OCI-LY3 (cell line): ENCODE data around the gene TRMT1.
A peak's percentile ranks its signal among the peaks of the same experiment; 100 is the strongest.

Experiments used
- H2AFZ ChIP-seq: fragments of 200-600, 300-600 bp; shearing (Covaris generic); 2 replicates; pipeline ENCODE4 v1.6.0; 2014; ENCODE audit warnings: antibody characterized with exemption, low read depth, low read length
- H3K27ac ChIP-seq: fragments of 200-600, 300-600 bp; sonication (generic); 2 replicates; pipeline ENCODE4 v1.5.1; 2014; ENCODE audit warnings: mild to moderate bottlenecking, low read length, moderate library complexity, mixed read lengths
- H3K27me3 ChIP-seq: fragments of 200-600, 300-600 bp; sonication (generic); 2 replicates; pipeline ENCODE4 v1.6.1; 2014; ENCODE audit warnings: low read depth, low read length, mixed read lengths
- H3K36me3 ChIP-seq: fragments of 200-600, 300-600 bp; sonication (generic); replicated peaks from 2 replicates; pipeline ENCODE3; 2014; ENCODE audit warnings: low read depth, low read length, mixed read lengths
- H3K4me1 ChIP-seq: fragments of 300-600, 200-600 bp; sonication (generic); 2 replicates; pipeline ENCODE4 v1.6.1; 2014; ENCODE audit warnings: low read length, mixed read lengths
- H3K4me2 ChIP-seq: fragments of 200-600, 300-600 bp; sonication (generic); 2 replicates; pipeline ENCODE4 v1.6.1; 2014; ENCODE audit warnings: low read length, mixed read lengths
- H3K4me3 ChIP-seq: fragments of 300-600, 200-600 bp; sonication (generic); 2 replicates; pipeline ENCODE4 v1.5.1; 2014; ENCODE audit warnings: antibody characterized with exemption, mild to moderate bottlenecking, low read length, moderate library complexity
- H3K79me2 ChIP-seq: fragments of 300-600, 200-600 bp; shearing (Covaris generic); 2 replicates; pipeline ENCODE4 v1.6.1; 2014; ENCODE audit warnings: mild to moderate bottlenecking, low read length, mixed read lengths
- H3K9ac ChIP-seq: fragments of 300-600, 200-600 bp; shearing (Covaris generic); 2 replicates; pipeline ENCODE4 v1.6.0; 2014; ENCODE audit warnings: mild to moderate bottlenecking, low read length, moderate library complexity
- H3K9me3 ChIP-seq: fragments of 200-600, 300-600 bp; shearing (Covaris generic); 2 replicates; pipeline ENCODE4 v1.6.1; 2014; ENCODE audit warnings: low read length, mixed read lengths; ENCODE audit not compliant: insufficient read depth
- H4K20me1 ChIP-seq: fragments of 200-600, 300-600 bp; sonication (generic); 2 replicates; pipeline ENCODE4 v1.6.1; 2016; ENCODE audit warnings: low read length, mixed read lengths; ENCODE audit not compliant: insufficient read depth
- EZH2phosphoT487 ChIP-seq: fragments of 200-600 bp; shearing (Covaris generic); IDR thresholded peaks from 2 replicates; pipeline ENCODE4 v1.6.1; 2018; ENCODE audit warnings: antibody characterized with exemption, mixed run types, low read depth
- TF ChIP-seq, protein P1 (sequence below): fragments of 200-600, 300-600 bp; sonication (generic); IDR thresholded peaks from 2 replicates; pipeline ENCODE4 v1.5.1; 2014; ENCODE audit warnings: antibody characterized with exemption, low read length, low read depth

TRMT1 gene

DNA sequence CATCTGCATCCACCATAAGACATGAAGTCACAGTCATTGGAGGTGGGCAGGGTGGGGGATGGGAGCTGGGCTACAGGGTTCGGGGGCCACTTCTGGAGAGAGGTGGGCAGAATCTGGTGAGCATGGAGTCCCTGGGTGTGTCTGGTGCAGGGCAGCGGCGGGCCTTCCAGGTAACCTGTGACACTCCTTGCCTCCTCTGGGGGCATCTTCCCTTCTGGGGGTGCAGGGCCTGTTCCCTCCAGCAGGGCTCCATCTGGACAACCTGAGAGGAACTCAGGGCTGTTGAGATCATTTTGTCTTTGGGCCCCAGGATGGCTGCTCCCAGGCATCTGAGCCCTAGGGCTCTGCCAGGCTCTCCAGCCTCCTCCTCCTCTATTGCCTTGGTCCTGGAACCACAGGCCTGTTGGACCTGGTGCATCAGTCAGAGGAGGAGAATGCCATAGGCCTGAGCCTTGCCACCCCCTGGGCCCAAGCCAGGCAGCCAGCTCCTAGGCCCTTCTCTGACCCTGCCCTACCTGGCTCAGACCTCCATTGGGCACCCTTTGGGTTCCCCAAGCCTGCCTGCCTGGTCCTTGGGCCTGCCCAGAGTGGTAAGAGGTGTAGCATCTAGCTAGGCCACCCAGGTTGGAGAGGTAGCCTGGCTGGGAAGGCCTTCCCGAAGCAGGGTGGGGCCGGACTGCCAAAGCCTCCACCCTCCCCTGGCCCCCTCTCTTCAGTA is 27.2 kb downstream of the TRMT1 start:
- no peaks in the 10 kb centered on the region for H3K9me3 ChIP-seq
- TF ChIP-seq, protein P1, sequence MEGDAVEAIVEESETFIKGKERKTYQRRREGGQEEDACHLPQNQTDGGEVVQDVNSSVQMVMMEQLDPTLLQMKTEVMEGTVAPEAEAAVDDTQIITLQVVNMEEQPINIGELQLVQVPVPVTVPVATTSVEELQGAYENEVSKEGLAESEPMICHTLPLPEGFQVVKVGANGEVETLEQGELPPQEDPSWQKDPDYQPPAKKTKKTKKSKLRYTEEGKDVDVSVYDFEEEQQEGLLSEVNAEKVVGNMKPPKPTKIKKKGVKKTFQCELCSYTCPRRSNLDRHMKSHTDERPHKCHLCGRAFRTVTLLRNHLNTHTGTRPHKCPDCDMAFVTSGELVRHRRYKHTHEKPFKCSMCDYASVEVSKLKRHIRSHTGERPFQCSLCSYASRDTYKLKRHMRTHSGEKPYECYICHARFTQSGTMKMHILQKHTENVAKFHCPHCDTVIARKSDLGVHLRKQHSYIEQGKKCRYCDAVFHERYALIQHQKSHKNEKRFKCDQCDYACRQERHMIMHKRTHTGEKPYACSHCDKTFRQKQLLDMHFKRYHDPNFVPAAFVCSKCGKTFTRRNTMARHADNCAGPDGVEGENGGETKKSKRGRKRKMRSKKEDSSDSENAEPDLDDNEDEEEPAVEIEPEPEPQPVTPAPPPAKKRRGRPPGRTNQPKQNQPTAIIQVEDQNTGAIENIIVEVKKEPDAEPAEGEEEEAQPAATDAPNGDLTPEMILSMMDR = peak; percentile 30
- TF ChIP-seq EZH2phosphoT487 = no peak
- no peaks in the 10 kb centered on the region for H3K36me3 ChIP-seq
- H4K20me1 ChIP-seq = no peaks in the 10 kb centered on the region
- no peaks in the 10 kb centered on the region for H3K79me2 ChIP-seq
- no peak overlapping the region for H2AFZ ChIP-seq
- no peak overlapping the region for H3K4me3 ChIP-seq
- no peaks in the 10 kb centered on the region for H3K27me3 ChIP-seq
- H3K9ac ChIP-seq = no peak overlapping the region
- peaks cover 5% of the 10 kb centered on the region for H3K4me1 ChIP-seq
- no peak overlapping the region for H3K4me2 ChIP-seq
- no peak overlapping the region for H3K27ac ChIP-seq

DNA sequence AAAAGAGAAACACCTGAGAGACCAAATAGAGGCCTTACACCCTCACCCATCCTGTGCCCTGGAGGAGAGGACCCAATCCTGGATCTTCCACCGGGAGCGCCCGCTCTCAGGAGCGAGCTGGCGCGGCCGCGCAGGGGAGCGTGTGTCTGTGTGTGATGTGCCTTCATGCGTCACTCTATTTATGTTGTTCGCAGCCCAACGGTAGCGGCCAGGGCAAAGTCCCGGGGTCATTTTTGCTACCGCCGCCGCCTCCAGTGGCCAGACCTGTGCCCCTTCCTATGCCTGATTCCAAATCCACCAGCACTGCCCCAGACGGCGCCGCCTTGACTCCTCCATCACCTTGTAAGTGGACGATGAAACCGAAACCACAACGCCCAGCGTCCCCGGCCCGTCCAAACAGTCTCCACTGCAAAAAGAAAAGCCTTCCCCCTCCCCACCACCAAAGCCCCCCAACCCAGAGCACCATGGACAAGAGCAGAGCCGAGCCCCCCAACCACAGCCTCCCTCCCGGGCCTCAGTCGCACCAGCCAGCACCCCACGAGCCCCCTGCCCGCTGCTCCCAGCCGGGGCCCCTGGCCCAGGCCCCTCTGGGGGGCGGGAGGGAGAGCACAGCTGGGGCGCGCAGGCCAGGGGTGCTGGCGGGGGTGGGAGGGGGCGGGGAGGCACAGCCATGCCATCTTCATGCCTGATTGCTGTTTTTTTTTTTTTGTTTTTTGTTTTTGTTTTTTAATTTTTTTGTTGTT is 28.6 kb downstream of the TRMT1 start:
- no peak overlapping the region for H3K9ac ChIP-seq
- no peak overlapping the region for H3K4me2 ChIP-seq
- H4K20me1 ChIP-seq = no peaks in the 10 kb centered on the region
- TF ChIP-seq EZH2phosphoT487 = no peak
- TF ChIP-seq, protein P1 = no peak
- H3K4me1 ChIP-seq = no peaks in the 10 kb centered on the region
- no peaks in the 10 kb centered on the region for H3K27me3 ChIP-seq
- no peaks in the 10 kb centered on the region for H3K9me3 ChIP-seq
- no peaks in the 10 kb centered on the region for H3K36me3 ChIP-seq
- no peak overlapping the region for H3K4me3 ChIP-seq
- H3K79me2 ChIP-seq = no peaks in the 10 kb centered on the region
- no peak overlapping the region for H3K27ac ChIP-seq
- H2AFZ ChIP-seq = no peak overlapping the region

DNA sequence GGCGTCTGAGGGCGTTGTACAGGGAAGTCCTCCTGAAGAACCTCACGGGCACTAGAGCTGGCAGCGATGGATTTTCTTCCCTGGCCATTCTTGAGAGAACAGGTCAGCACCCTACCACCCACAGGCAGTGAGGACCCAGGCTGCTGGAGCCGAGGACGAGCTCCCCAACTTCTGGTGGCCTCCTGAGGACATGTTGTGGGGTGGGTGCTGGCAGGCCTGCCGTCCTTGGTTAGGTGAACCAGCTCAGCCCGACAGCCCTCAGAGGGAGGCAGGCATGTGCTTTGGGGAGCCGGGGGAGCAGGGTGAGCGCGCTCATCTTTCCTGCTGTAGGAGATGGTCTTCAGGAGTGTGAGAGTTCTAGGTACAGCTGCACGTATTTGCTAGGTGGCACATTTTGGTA is 29.2 kb downstream of the TRMT1 start:
- H3K27ac ChIP-seq = no peak overlapping the region
- no peak for TF ChIP-seq EZH2phosphoT487
- TF ChIP-seq, protein P1 = no peak

DNA sequence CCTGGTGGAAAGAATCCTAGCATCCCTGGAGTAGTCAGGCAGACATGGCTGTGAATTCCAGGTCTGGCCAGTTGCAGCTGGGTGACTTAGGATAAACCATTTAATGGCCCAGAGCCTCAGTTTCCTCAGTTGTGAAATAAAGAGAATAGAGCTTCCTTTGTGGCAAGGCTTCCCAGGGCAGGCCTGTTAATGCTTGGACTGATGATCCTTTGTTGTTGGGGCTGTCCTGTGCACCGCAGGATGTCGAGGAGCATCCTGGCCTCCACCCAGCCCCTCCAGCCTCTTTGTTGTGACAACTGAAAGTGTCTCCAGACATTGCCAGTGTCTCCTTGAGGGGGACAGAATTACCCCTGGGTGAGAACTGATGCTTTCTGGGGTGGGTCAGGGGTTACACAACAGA is 30.2 kb downstream of the TRMT1 start:
- H3K4me1 ChIP-seq = no peaks in the 10 kb centered on the region
- H3K9me3 ChIP-seq = no peaks in the 10 kb centered on the region
- H3K27me3 ChIP-seq = no peaks in the 10 kb centered on the region
- no peak for TF ChIP-seq EZH2phosphoT487
- TF ChIP-seq, protein P1 = no peak
- H3K4me3 ChIP-seq = no peak overlapping the region
- H3K27ac ChIP-seq = no peak overlapping the region
- no peaks in the 10 kb centered on the region for H3K36me3 ChIP-seq
- H3K9ac ChIP-seq = no peak overlapping the region
- H2AFZ ChIP-seq = no peak overlapping the region
- no peak overlapping the region for H3K4me2 ChIP-seq
- H3K79me2 ChIP-seq = no peaks in the 10 kb centered on the region
- H4K20me1 ChIP-seq = no peaks in the 10 kb centered on the region

More for the DNA sequence above, 29.2 kb downstream of the TRMT1 start:
- H2AFZ ChIP-seq = no peak overlapping the region
- no peaks in the 10 kb centered on the region for H3K4me1 ChIP-seq
- H3K79me2 ChIP-seq = no peaks in the 10 kb centered on the region
- H3K4me3 ChIP-seq = no peak overlapping the region
- no peaks in the 10 kb centered on the region for H4K20me1 ChIP-seq
- H3K4me2 ChIP-seq = no peak overlapping the region
- no peaks in the 10 kb centered on the region for H3K27me3 ChIP-seq
- no peak overlapping the region for H3K9ac ChIP-seq
- H3K36me3 ChIP-seq = no peaks in the 10 kb centered on the region
- H3K9me3 ChIP-seq = no peaks in the 10 kb centered on the region
